Prostate gland (tissue), 2 donors: ENCODE measurements around the gene NEK9.

Experiments used
- CTCF ChIP-seq, 4 experiments: fragments of 200-600 bp in 2 of 4; fragments of 450-650 bp in 2 of 4; sonication (generic) in 2 of 4; IDR thresholded peaks; 1 replicate in 3 of 4; 2 replicates in 1 of 4; pipeline ENCODE4 v1.5.1; 2016 to 2019; ENCODE audit warnings: antibody characterized with exemption in 4 of 4, mild to moderate bottlenecking in 2 of 4, moderate library complexity in 2 of 4
- POLR2A ChIP-seq: fragments of 450-650 bp; IDR thresholded peaks from one replicate; pipeline ENCODE4 v1.6.1; 2016; ENCODE audit warnings: antibody characterized with exemption, mild to moderate bottlenecking
- POLR2AphosphoS5 ChIP-seq: sonication (generic); formaldehyde crosslinking; IDR thresholded peaks from one replicate; pipeline ENCODE4 v1.6.1; 2017; ENCODE audit warnings: antibody characterized with exemption

DNA sequence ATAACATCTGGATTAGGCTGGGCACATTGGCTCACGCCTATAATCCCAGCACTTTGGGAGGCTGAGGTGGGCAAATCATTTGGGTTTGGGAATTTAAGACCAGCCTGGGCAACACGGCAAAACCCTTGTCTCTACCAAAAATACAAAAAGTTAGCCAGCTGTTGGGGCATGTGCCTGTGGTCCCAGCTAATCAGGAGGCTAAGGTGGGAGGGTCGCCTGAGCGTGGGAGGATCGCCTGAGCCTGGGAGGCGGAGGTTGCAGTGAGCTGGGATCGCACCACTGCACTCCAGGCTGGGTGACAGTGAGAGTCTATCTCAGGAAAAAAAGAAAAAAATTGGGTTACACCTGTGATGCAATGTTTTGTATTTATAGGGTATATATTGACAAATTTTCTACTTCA, 5.3 kb downstream of the NEK9 start:
- TF ChIP-seq CTCF (IDR thresholded peaks at IDR 0.05) (no peak), POLR2AphosphoS5 (no peak), POLR2A (no peak)
